Measurements from ENCODE around the gene SYAP1.

Gene SYAP1

DNA sequence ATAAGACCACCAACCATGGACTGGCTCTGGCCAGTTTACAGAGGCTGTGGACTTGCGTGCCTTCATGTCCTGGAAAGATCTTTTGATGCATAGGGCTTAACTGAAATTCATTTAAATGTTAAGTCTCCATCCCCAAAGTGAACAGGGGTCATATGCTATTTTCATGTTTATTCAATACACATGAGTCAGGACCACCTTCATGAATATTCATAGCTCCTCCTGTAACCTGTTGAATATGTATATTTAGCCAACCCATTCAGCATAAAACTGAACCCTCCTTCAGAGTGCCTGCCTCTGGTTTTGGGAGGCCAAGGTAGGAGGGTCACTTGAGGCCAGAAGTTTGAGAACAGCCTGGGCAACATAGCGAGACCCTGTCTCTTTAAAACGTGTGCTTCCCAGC, 14.0 kb upstream of the SYAP1 start:
- Histone ChIP-seq H3K23ac (ENCODE audit: low read length) (no peak overlapping the region), H4K8ac (ENCODE audit: low read depth, low read length) (no peak overlapping the region), H3K9ac (ENCODE audit: low read length) (no peak overlapping the region), H3K79me2 (ENCODE audit: control insufficient read depth, insufficient read depth, low read length) (no peaks in the 10 kb centered on the region), H3K56ac (ENCODE audit: low read length) (no peak overlapping the region), H2BK5ac (ENCODE audit: low read length) (no peak overlapping the region), H3K4me1 (ENCODE audit: control insufficient read depth, low read depth, low read length) (no peaks in the 10 kb centered on the region), H3K4ac (ENCODE audit: low read depth, low read length) (no peak overlapping the region), H3K79me1 (ENCODE audit: low read length) (no peaks in the 10 kb centered on the region), H3K4me2 (ENCODE audit: low read length) (no peak overlapping the region), H2BK15ac (replicated peaks; ENCODE audit: low read depth) (no peak overlapping the region), H2BK120ac (ENCODE audit: low read depth, low read length) (no peak overlapping the region), H4K5ac (ENCODE audit: low read length) (no peak overlapping the region), H3K27me3 (ENCODE audit: insufficient read depth, low read length, poor library complexity) (no peaks in the 10 kb centered on the region), H3K4me3 (ENCODE audit: low read length) (no peak overlapping the region), H3K27ac (ENCODE audit: low read depth, low read length) (no peak overlapping the region), H2AK5ac (ENCODE audit: low read length) (no peak overlapping the region), H3K18ac (ENCODE audit: low read length) (no peak overlapping the region), H3K36me3 (ENCODE audit: control insufficient read depth, insufficient read depth, low read length) (no peaks in the 10 kb centered on the region)
- WGBS (ENCODE audit: extremely low coverage, insufficient coverage, low lambda C conversion rate): no CpG with 5 or more reads among the region's 3 CpGs
- DNase-seq: no peak

DNA sequence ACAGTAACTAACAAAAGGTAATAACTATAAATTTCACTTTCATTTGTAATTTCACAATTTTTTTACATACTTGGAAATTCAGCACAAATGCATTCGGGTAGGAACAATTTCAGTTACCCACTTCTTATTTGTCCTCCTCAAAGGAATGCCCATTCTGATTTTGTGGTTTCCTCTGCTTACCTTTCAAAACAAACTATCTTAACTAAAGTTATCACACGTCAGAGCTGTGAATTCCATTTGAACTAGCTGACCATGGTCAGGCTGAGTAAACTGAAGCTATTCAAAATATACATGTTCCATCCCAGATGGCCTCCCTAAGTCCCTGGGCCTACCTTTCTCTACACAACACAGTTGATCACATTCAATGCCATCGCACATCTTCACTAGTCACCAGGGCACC, 11.4 kb upstream of the SYAP1 start:
- Histone ChIP-seq H3K18ac (ENCODE audit: low read length) (no peak overlapping the region), H3K27me3 (ENCODE audit: insufficient read depth, low read length, poor library complexity) (no peaks in the 10 kb centered on the region), H4K5ac (ENCODE audit: low read length) (no peak overlapping the region), H3K23ac (ENCODE audit: low read length) (no peak overlapping the region), H4K8ac (ENCODE audit: low read depth, low read length) (no peak overlapping the region), H2BK5ac (ENCODE audit: low read length) (no peak overlapping the region), H2BK120ac (ENCODE audit: low read depth, low read length) (no peak overlapping the region), H3K56ac (ENCODE audit: low read length) (no peak overlapping the region), H3K4me3 (ENCODE audit: low read length) (no peak overlapping the region), H3K79me1 (ENCODE audit: low read length) (no peaks in the 10 kb centered on the region), H3K27ac (ENCODE audit: low read depth, low read length) (no peak overlapping the region), H3K9ac (ENCODE audit: low read length) (no peak overlapping the region), H3K4me2 (ENCODE audit: low read length) (no peak overlapping the region), H3K36me3 (ENCODE audit: control insufficient read depth, insufficient read depth, low read length) (no peaks in the 10 kb centered on the region), H3K4me1 (ENCODE audit: control insufficient read depth, low read depth, low read length) (no peaks in the 10 kb centered on the region), H2BK15ac (replicated peaks; ENCODE audit: low read depth) (no peak overlapping the region), H3K79me2 (ENCODE audit: control insufficient read depth, insufficient read depth, low read length) (no peaks in the 10 kb centered on the region), H3K4ac (ENCODE audit: low read depth, low read length) (no peak overlapping the region), H2AK5ac (ENCODE audit: low read length) (no peak overlapping the region)
- WGBS (ENCODE audit: extremely low coverage, insufficient coverage, low lambda C conversion rate): no CpG with 5 or more reads among the region's 3 CpGs
- DNase-seq: no peak

DNA sequence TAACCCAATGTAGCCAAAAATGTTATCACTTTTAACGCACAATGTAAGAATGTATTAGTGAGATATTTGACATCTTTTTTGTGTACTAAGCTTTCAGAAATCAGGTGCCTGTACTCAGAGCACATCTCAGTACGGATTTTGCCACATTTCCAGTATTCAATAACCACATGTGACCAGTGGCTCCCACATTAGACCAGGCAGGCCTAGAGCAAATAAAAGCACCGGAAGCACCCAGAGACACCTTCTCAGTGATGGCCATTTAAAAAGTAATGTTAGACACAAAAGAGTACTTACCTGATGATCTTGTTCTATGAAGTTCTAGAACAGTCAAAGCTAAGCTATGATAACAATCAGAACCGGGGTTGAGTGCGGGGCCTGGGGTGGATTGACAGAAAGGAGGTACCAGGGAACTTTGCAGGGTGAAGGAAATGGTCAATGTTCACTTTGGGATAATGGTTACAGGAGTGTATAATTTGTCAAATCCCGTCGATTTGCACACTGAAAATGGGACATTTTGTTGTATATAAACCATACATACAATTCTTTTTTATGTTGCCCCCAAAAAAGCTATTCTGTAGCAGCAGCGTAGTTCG, 8.1 kb upstream of the SYAP1 start:
- peak overlapping the region; percentile 91 for H3K56ac ChIP-seq (ENCODE audit: low read length)
- no peak overlapping the region for H2BK120ac ChIP-seq (ENCODE audit: low read depth, low read length)
- WGBS (ENCODE audit: extremely low coverage, insufficient coverage, low lambda C conversion rate): no CpG with 5 or more reads among the region's 9 CpGs
- H2BK5ac ChIP-seq (ENCODE audit: low read length): no peak overlapping the region
- H3K18ac ChIP-seq (ENCODE audit: low read length): peak overlapping the region; percentile 51
- H2BK15ac ChIP-seq (replicated peaks; ENCODE audit: low read depth): no peak overlapping the region
- H3K27ac ChIP-seq (ENCODE audit: low read depth, low read length): no peak overlapping the region
- H3K4ac ChIP-seq (ENCODE audit: low read depth, low read length): no peak overlapping the region
- no peaks in the 10 kb centered on the region for H3K4me1 ChIP-seq (ENCODE audit: control insufficient read depth, low read depth, low read length)
- H3K27me3 ChIP-seq (ENCODE audit: insufficient read depth, low read length, poor library complexity): no peaks in the 10 kb centered on the region
- no peak overlapping the region for H2AK5ac ChIP-seq (ENCODE audit: low read length)
- no peak overlapping the region for H4K5ac ChIP-seq (ENCODE audit: low read length)
- no peaks in the 10 kb centered on the region for H3K79me1 ChIP-seq (ENCODE audit: low read length)
- H3K4me2 ChIP-seq (ENCODE audit: low read length): peak overlapping the region; percentile 38
- DNase-seq: no peak
- no peaks in the 10 kb centered on the region for H3K36me3 ChIP-seq (ENCODE audit: control insufficient read depth, insufficient read depth, low read length)
- H3K79me2 ChIP-seq (ENCODE audit: control insufficient read depth, insufficient read depth, low read length): no peaks in the 10 kb centered on the region
- peak overlapping the region; percentile 87 for H3K9ac ChIP-seq (ENCODE audit: low read length)
- peak overlapping the region; percentile 64 for H3K4me3 ChIP-seq (ENCODE audit: low read length)
- H4K8ac ChIP-seq (ENCODE audit: low read depth, low read length): no peak overlapping the region
- H3K23ac ChIP-seq (ENCODE audit: low read length): no peak overlapping the region

DNA sequence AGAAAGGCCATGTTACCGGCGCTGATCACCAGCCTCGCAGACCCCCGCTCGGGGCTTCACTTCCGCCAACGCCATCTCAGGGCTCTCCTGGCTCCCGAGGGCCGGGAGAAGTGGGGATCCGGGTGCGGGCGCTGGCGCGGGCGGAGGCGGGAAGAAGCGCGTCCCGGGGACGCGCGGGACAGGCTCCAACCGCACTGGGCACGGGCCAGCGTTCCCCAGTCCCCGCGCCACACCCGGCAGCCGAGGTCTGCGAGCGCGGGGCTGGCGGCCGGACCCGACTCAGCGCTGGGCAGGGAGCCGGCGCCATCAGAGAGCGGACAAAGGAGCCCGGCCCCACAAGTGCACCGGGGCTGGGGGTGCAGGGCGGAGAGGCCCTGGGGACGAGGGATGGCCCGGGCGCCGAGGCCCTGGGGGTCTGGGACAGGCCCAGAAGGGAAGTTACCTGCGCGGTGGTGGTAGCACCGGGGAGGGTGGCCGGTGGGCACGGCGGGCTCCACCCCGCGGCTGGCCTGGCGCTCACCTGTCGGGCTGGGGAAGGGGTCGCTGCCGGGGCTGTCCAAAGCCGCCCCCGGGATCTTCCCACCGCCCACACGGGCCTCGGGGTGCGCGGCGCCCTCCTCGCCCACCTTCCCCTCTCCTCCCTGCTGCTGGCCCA, 7.4 kb upstream of the SYAP1 start:
- peak; percentile 16 for DNase-seq
- H4K8ac ChIP-seq (ENCODE audit: low read depth, low read length): no peak overlapping the region
- peak overlapping the region; percentile 87 for H3K9ac ChIP-seq (ENCODE audit: low read length)
- peak overlapping the region; percentile 66 for H3K23ac ChIP-seq (ENCODE audit: low read length)
- H3K27ac ChIP-seq (ENCODE audit: low read depth, low read length): no peak overlapping the region
- WGBS (ENCODE audit: extremely low coverage, insufficient coverage, low lambda C conversion rate): no CpG with 5 or more reads among the region's 67 CpGs
- no peaks in the 10 kb centered on the region for H3K4me1 ChIP-seq (ENCODE audit: control insufficient read depth, low read depth, low read length)
- peak overlapping the region; percentile 64 for H3K4me3 ChIP-seq (ENCODE audit: low read length)
- H3K4ac ChIP-seq (ENCODE audit: low read depth, low read length): peak overlapping the region; percentile 94
- peak overlapping the region; percentile 51 for H3K18ac ChIP-seq (ENCODE audit: low read length)
- H3K56ac ChIP-seq (ENCODE audit: low read length): peak overlapping the region; percentile 91
- no peaks in the 10 kb centered on the region for H3K79me2 ChIP-seq (ENCODE audit: control insufficient read depth, insufficient read depth, low read length)
- no peak overlapping the region for H2BK5ac ChIP-seq (ENCODE audit: low read length)
- H3K4me2 ChIP-seq (ENCODE audit: low read length): peak overlapping the region; percentile 29
- H2AK5ac ChIP-seq (ENCODE audit: low read length): no peak overlapping the region
- H3K79me1 ChIP-seq (ENCODE audit: low read length): no peaks in the 10 kb centered on the region
- no peak overlapping the region for H2BK120ac ChIP-seq (ENCODE audit: low read depth, low read length)
- no peaks in the 10 kb centered on the region for H3K27me3 ChIP-seq (ENCODE audit: insufficient read depth, low read length, poor library complexity)
- no peak overlapping the region for H4K5ac ChIP-seq (ENCODE audit: low read length)
- no peak overlapping the region for H2BK15ac ChIP-seq (replicated peaks; ENCODE audit: low read depth)
- H3K36me3 ChIP-seq (ENCODE audit: control insufficient read depth, insufficient read depth, low read length): no peaks in the 10 kb centered on the region

DNA sequence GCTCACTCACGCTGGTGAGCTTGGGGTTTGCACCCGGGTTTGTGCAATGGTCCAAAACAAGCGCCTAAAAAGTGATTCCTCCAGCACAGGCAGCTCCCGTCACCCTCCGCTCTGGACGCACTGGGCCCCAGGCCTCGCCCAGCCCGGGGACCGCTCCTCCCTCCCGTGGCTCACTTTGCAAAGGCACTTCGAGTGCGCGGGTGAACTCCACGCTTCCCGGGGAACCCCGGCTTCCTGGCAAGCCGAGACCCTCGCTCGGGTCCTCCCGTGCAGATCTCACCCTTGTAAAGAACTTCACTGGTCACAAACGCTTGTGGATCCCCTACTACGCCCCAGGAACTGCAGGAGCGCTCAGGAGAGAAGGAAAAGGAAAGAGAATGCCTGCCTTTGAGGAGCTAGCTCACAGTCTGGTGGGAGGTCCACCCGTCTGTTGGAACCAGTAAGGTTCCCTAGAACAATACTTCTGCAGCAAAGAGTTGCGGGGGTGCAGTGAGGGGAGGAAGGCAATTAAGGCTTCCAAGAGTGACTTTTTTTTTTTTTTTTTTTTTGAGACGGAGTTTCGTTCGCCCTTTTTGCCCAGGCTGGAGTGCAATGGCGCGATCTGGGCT, 6.8 kb upstream of the SYAP1 start, which contains the start of gene CTPS2:
Gene CTPS2, minus strand, starts transcription at position 122 of the 608 bp plus-strand sequence. CDS start 9,767 bp downstream, outside the sequence.
- WGBS (ENCODE audit: extremely low coverage, insufficient coverage, low lambda C conversion rate): no CpG with 5 or more reads among the region's 30 CpGs
- Histone ChIP-seq H3K27ac (ENCODE audit: low read depth, low read length) (no peak within 1 kb of the TSS), H3K23ac (ENCODE audit: low read length) (peak within 1 kb of the TSS; percentile 66)

More for the DNA sequence above, 6.8 kb upstream of the SYAP1 start, which contains the start of gene CTPS2:
- no peaks in the 10 kb centered on the region for H3K27me3 ChIP-seq (ENCODE audit: insufficient read depth, low read length, poor library complexity)
- no peak within 1 kb of the TSS for H2BK120ac ChIP-seq (ENCODE audit: low read depth, low read length)
- H2BK5ac ChIP-seq (ENCODE audit: low read length): peak within 1 kb of the TSS; percentile 55
- no peaks in the 10 kb centered on the region for H3K36me3 ChIP-seq (ENCODE audit: control insufficient read depth, insufficient read depth, low read length)
- peak; percentile 63 for DNase-seq
- H3K4me2 ChIP-seq (ENCODE audit: low read length): peak within 1 kb of the TSS; percentile 54
- H3K9ac ChIP-seq (ENCODE audit: low read length): peak within 1 kb of the TSS; percentile 87
- peak within 1 kb of the TSS; percentile 64 for H3K4me3 ChIP-seq (ENCODE audit: low read length)
- H3K4me1 ChIP-seq (ENCODE audit: control insufficient read depth, low read depth, low read length): no peaks in the 10 kb centered on the region
- H3K79me2 ChIP-seq (ENCODE audit: control insufficient read depth, insufficient read depth, low read length): no peaks in the 10 kb centered on the region
- peak within 1 kb of the TSS; percentile 91 for H3K56ac ChIP-seq (ENCODE audit: low read length)
- peak within 1 kb of the TSS; percentile 94 for H3K4ac ChIP-seq (ENCODE audit: low read depth, low read length)
- H2AK5ac ChIP-seq (ENCODE audit: low read length): no peak within 1 kb of the TSS
- H2BK15ac ChIP-seq (replicated peaks; ENCODE audit: low read depth): no peak within 1 kb of the TSS
- H4K8ac ChIP-seq (ENCODE audit: low read depth, low read length): no peak within 1 kb of the TSS
- no peak within 1 kb of the TSS for H4K5ac ChIP-seq (ENCODE audit: low read length)
- H3K79me1 ChIP-seq (ENCODE audit: low read length): no peaks in the 10 kb centered on the region
- H3K18ac ChIP-seq (ENCODE audit: low read length): peak within 1 kb of the TSS; percentile 51
